Neuronal stem cell (in vitro differentiated cells): ENCODE results near the gene FILIP1L.

ENCODE experiments used
- DNase-seq: peaks from one replicate; pipeline ENCODE4 v3.0.0-alpha.2; 2013; ENCODE audit warnings: low spot score
- H2AFZ ChIP-seq: one replicate; pipeline ENCODE4 v1.6.1; 2013; ENCODE audit warnings: mild to moderate bottlenecking, low read length, inconsistent platforms
- H2AK5ac ChIP-seq: 2 replicates; pipeline ENCODE4 v1.6.1; 2013; ENCODE audit warnings: low read depth, mild to moderate bottlenecking, inconsistent platforms, low read length, moderate library complexity, mixed read lengths
- H2BK120ac ChIP-seq: 2 replicates; pipeline ENCODE4 v1.6.1; 2013; ENCODE audit warnings: low read depth, mild to moderate bottlenecking, inconsistent platforms, low read length, moderate library complexity, mixed read lengths
- H2BK12ac ChIP-seq: one replicate; pipeline ENCODE4 v1.6.1; 2013; ENCODE audit warnings: low read length, inconsistent platforms
- H2BK15ac ChIP-seq: 2 replicates; pipeline ENCODE4 v1.6.1; 2013; ENCODE audit warnings: mild to moderate bottlenecking, low read length, inconsistent platforms, mixed read lengths
- H2BK5ac ChIP-seq: one replicate; pipeline ENCODE4 v1.6.1; 2013; ENCODE audit warnings: inconsistent platforms, mild to moderate bottlenecking, low read length, moderate library complexity
- H3K14ac ChIP-seq: one replicate; pipeline ENCODE4 v1.6.1; 2013; ENCODE audit warnings: low read length, inconsistent platforms
- H3K18ac ChIP-seq: 2 replicates; pipeline ENCODE4 v1.6.1; 2013; ENCODE audit warnings: low read length, inconsistent platforms
- H3K23ac ChIP-seq: 2 replicates; pipeline ENCODE4 v1.6.1; 2013; ENCODE audit warnings: low read depth, mild to moderate bottlenecking, mixed read lengths, low read length, inconsistent platforms; ENCODE audit not compliant: poor library complexity
- H3K27ac ChIP-seq: replicated peaks from 3 replicates; pipeline ENCODE4 v1.5.1; 2013; ENCODE audit warnings: low read length, inconsistent platforms
- H3K27me3 ChIP-seq, 3 experiments: 2 replicates each; pipeline ENCODE4 v1.6.1; 2013; ENCODE audit warnings: low read length in 3 of 3, mild to moderate bottlenecking in 2 of 3, inconsistent platforms in 1 of 3, low read depth in 1 of 3, mixed read lengths in 1 of 3, moderate library complexity in 1 of 3; ENCODE audit not compliant: control insufficient read depth in 3 of 3, insufficient read depth in 3 of 3
- H3K36me3 ChIP-seq, 2 donors: replicated peaks in 1 of 2; 2 replicates each; pipeline ENCODE4 v1.6.1; 2013; ENCODE audit warnings: low read length in 2 of 2; ENCODE audit not compliant: control insufficient read depth in 2 of 2, insufficient read depth in 2 of 2
- H3K4ac ChIP-seq: 2 replicates; pipeline ENCODE4 v1.6.1; 2013; ENCODE audit warnings: inconsistent platforms, mild to moderate bottlenecking, low read length, moderate library complexity
- H3K4me1 ChIP-seq, 2 donors: 1 replicate in 1 of 2; 2 replicates in 1 of 2; pipeline ENCODE4 v1.6.1; 2013; ENCODE audit warnings: low read length in 2 of 2, low read depth in 1 of 2; ENCODE audit not compliant: control insufficient read depth in 2 of 2, insufficient read depth in 1 of 2
- H3K4me2 ChIP-seq: one replicate; pipeline ENCODE4 v1.6.1; 2013; ENCODE audit warnings: mild to moderate bottlenecking, low read length, inconsistent platforms; ENCODE audit not compliant: insufficient read depth, poor library complexity, severe bottlenecking
- H3K4me3 ChIP-seq, 2 donors: 2 replicates each; pipeline ENCODE4 v1.5.1; 2013; ENCODE audit warnings: low read length in 2 of 2, mild to moderate bottlenecking in 2 of 2, inconsistent platforms in 1 of 2, moderate library complexity in 1 of 2
- H3K79me1 ChIP-seq: one replicate; pipeline ENCODE4 v1.6.1; 2013; ENCODE audit warnings: low read depth, mild to moderate bottlenecking, inconsistent platforms, low read length, moderate library complexity
- H3K9ac ChIP-seq: one replicate; pipeline ENCODE4 v1.6.1; 2013; ENCODE audit warnings: mild to moderate bottlenecking, low read depth, low read length, inconsistent platforms; ENCODE audit not compliant: poor library complexity
- H3K9me3 ChIP-seq, 2 donors: replicated peaks in 1 of 2; 2 replicates each; pipeline versions ENCODE3 to v1.6.1; 2013; ENCODE audit warnings: low read length in 2 of 2, mild to moderate bottlenecking in 2 of 2, inconsistent platforms in 1 of 2, low read depth in 1 of 2, mixed read lengths in 1 of 2, moderate library complexity in 1 of 2; ENCODE audit not compliant: control insufficient read depth in 2 of 2, insufficient read depth in 1 of 2
- H4K8ac ChIP-seq: one replicate; pipeline ENCODE4 v1.6.1; 2013; ENCODE audit warnings: low read depth, mild to moderate bottlenecking, inconsistent platforms, low read length, moderate library complexity
- H4K91ac ChIP-seq: one replicate; pipeline ENCODE4 v1.6.1; 2013; ENCODE audit warnings: low read length, low read depth, mild to moderate bottlenecking, inconsistent platforms; ENCODE audit not compliant: poor library complexity
- WGBS, 2 donors: extraction: QIAGEN DNeasy Blood & Tissue Kit; methylation state at CpG; one replicate each; pipeline ENCODE4 v1.1.7; 2013; ENCODE audit warnings: missing lambda C conversion rate in 2 of 2, mixed read lengths in 1 of 2; ENCODE audit not compliant: insufficient read length in 2 of 2, insufficient replicate concordance in 1 of 2; ENCODE audit errors: extremely low coverage in 2 of 2; 5-methylcytosine and 5-hydroxymethylcytosine counted together

FILIP1L gene

GRCh38 chr3:100127792-100128191 lies 13.5 kb upstream of the FILIP1L start:
- H2AK5ac ChIP-seq: no peak overlapping the region

GRCh38 chr3:100125161-100125938 lies 11.0 kb upstream of the FILIP1L start:
- no peak overlapping the region for H3K18ac ChIP-seq
- H2AK5ac ChIP-seq: no peak overlapping the region
- no peak overlapping the region for H4K8ac ChIP-seq
- H2BK15ac ChIP-seq: no peak overlapping the region
- no peak for DNase-seq
- H3K27me3 ChIP-seq: no peaks in the 10 kb centered on the region
- no peak overlapping the region for H3K4me2 ChIP-seq
- no peaks in the 10 kb centered on the region for H3K79me1 ChIP-seq
- H2AFZ ChIP-seq: no peak overlapping the region
- H3K36me3 ChIP-seq: no peaks in the 10 kb centered on the region
- no peak overlapping the region for H3K4ac ChIP-seq
- H2BK120ac ChIP-seq: no peak overlapping the region
- no peak overlapping the region for H3K4me3 ChIP-seq
- no CpG with 5 or more reads among the region's 5 CpGs for WGBS, 2 donors
- no peak overlapping the region for H3K27ac ChIP-seq
- peaks cover 5 to 16% of the 10 kb centered on the region in 2 donors for H3K4me1 ChIP-seq
- no peak overlapping the region for H3K9ac ChIP-seq
- H2BK5ac ChIP-seq: no peak overlapping the region
- no peak overlapping the region for H4K91ac ChIP-seq
- no peak overlapping the region for H2BK12ac ChIP-seq
- H3K9me3 ChIP-seq: no peaks in the 10 kb centered on the region
- H3K23ac ChIP-seq: no peak overlapping the region
- no peak overlapping the region for H3K14ac ChIP-seq

More at GRCh38 chr3:100127792-100128191, 13.5 kb upstream of the FILIP1L start:
- Histone ChIP-seq H3K18ac (no peak overlapping the region), H3K23ac (no peak overlapping the region), H3K4ac (no peak overlapping the region), H3K27me3 (no peaks in the 10 kb centered on the region), H3K4me3 (no peak overlapping the region), H2AFZ (no peak overlapping the region), H4K8ac (no peak overlapping the region), H2BK15ac (no peak overlapping the region), H3K14ac (no peak overlapping the region), H3K36me3 (no peaks in the 10 kb centered on the region), H2BK12ac (no peak overlapping the region), H3K4me1 (peaks cover 3 to 12% of the 10 kb centered on the region in 2 donors), H3K4me2 (no peak overlapping the region), H3K9me3 (no peaks in the 10 kb centered on the region), H4K91ac (no peak overlapping the region), H2BK5ac (no peak overlapping the region), H2BK120ac (no peak overlapping the region), H3K27ac (no peak overlapping the region), H3K9ac (no peak overlapping the region), H3K79me1 (no peaks in the 10 kb centered on the region)
- WGBS, 2 donors: no CpG with 5 or more reads among the region's 2 CpGs
- no peak for DNase-seq

GRCh38 chr3:100124201-100124761 lies 10.0 kb upstream of the FILIP1L start:
- no peak overlapping the region for H3K9ac ChIP-seq
- H3K4me3 ChIP-seq: no peak overlapping the region
- no peak overlapping the region for H2BK5ac ChIP-seq
- H2AFZ ChIP-seq: no peak overlapping the region
- no peak overlapping the region for H3K23ac ChIP-seq
- H3K9me3 ChIP-seq: no peaks in the 10 kb centered on the region
- no peak overlapping the region for H2BK120ac ChIP-seq
- H2AK5ac ChIP-seq: no peak overlapping the region
- peaks cover 5 to 16% of the 10 kb centered on the region in 2 donors for H3K4me1 ChIP-seq
- no peak overlapping the region for H3K4ac ChIP-seq
- no peak overlapping the region for H3K14ac ChIP-seq
- H4K8ac ChIP-seq: no peak overlapping the region
- no CpG with 5 or more reads among the region's 5 CpGs for WGBS, 2 donors
- no peak overlapping the region for H3K18ac ChIP-seq
- H3K36me3 ChIP-seq: no peaks in the 10 kb centered on the region
- H3K27ac ChIP-seq: no peak overlapping the region
- H4K91ac ChIP-seq: no peak overlapping the region
- no peaks in the 10 kb centered on the region for H3K79me1 ChIP-seq
- H2BK15ac ChIP-seq: no peak overlapping the region
- no peak overlapping the region for H2BK12ac ChIP-seq
- no peak overlapping the region for H3K4me2 ChIP-seq
- no peaks in the 10 kb centered on the region for H3K27me3 ChIP-seq
- DNase-seq: no peak

- H4K8ac ChIP-seq: no peak overlapping the region
These were observed 8.8 kb upstream of the FILIP1L start for GRCh38 chr3:100123112-100123511.

More at GRCh38 chr3:100123112-100123511, 8.8 kb upstream of the FILIP1L start:
- no peaks in the 10 kb centered on the region for H3K36me3 ChIP-seq
- WGBS, 2 donors: no CpG with 5 or more reads among the region's 4 CpGs
- H2BK15ac ChIP-seq: no peak overlapping the region
- H3K79me1 ChIP-seq: no peaks in the 10 kb centered on the region
- no peak overlapping the region for H2AK5ac ChIP-seq
- no peak overlapping the region for H4K91ac ChIP-seq
- peaks cover 5 to 16% of the 10 kb centered on the region in 2 donors for H3K4me1 ChIP-seq
- no peak overlapping the region for H3K23ac ChIP-seq
- no peak overlapping the region for H3K27ac ChIP-seq
- no peak overlapping the region for H3K4me3 ChIP-seq
- H2AFZ ChIP-seq: no peak overlapping the region
- H3K9me3 ChIP-seq: no peaks in the 10 kb centered on the region
- no peaks in the 10 kb centered on the region for H3K27me3 ChIP-seq
- no peak overlapping the region for H3K14ac ChIP-seq
- H2BK12ac ChIP-seq: no peak overlapping the region
- H2BK120ac ChIP-seq: no peak overlapping the region
- no peak overlapping the region for H3K4ac ChIP-seq
- no peak overlapping the region for H3K9ac ChIP-seq
- H3K18ac ChIP-seq: no peak overlapping the region
- no peak overlapping the region for H2BK5ac ChIP-seq
- H3K4me2 ChIP-seq: no peak overlapping the region
- DNase-seq: no peak
